SK-N-SH (cell line): ENCODE results near the gene RNF8. TPM values are rescaled to one million over a fixed set of nuclear protein-coding genes. Genes with fewer than 3 reads are reported as not detected.

Experiments
- CTCF ChIA-PET: fragments of 300-600, 350-600 bp; formaldehyde crosslinking; extraction: SDS; loops from one replicate; lab custom pipeline; 2021; lab: Yijun Ruan, JAX
- POLR2A ChIA-PET: fragments of 350-600 bp; sonication (Branson Sonifier 250); formaldehyde crosslinking; extraction: SDS; loops from one replicate; lab custom pipeline; 2020; ENCODE audit warnings: antibody characterized with exemption, inconsistent platforms; lab: Yijun Ruan, JAX
- DNase-seq: peaks from one replicate; pipeline ENCODE4 v3.0.0; 2012
- H2AFZ ChIP-seq: fragments of 200-600 bp; sonication (generic); 2 replicates; pipeline ENCODE4 v1.8.1; 2016; ENCODE audit warnings: antibody characterized with exemption, mild to moderate bottlenecking, low read depth
- H3F3A ChIP-seq: fragments of 200-600 bp; sonication (generic); replicated peaks from 2 replicates; pipeline ENCODE3; 2016; ENCODE audit warnings: antibody characterized with exemption, mild to moderate bottlenecking; ENCODE audit not compliant: insufficient read depth
- H3K27ac ChIP-seq, 2 experiments: fragments of 200-500 bp in 1 of 2; fragments of 200-600 bp in 1 of 2; sonication (Bioruptor generic) in 1 of 2; sonication (generic), shearing (Covaris generic) in 1 of 2; 2 replicates each; pipeline versions ENCODE4 v1.5.1 to v1.6.1; 2014 to 2016; ENCODE audit warnings: low read depth in 2 of 2, inconsistent platforms in 1 of 2, low read length in 1 of 2, mild to moderate bottlenecking in 1 of 2, mixed read lengths in 1 of 2
- H3K27me3 ChIP-seq: fragments of 200-600 bp; sonication (generic), shearing (Covaris generic); 2 replicates; pipeline ENCODE4 v1.6.1; 2016; ENCODE audit warnings: mixed run types; ENCODE audit not compliant: insufficient read depth
- H3K36me3 ChIP-seq, 2 experiments: fragments of 200-500 bp in 1 of 2; fragments of 200-600 bp in 1 of 2; sonication (Bioruptor generic) in 1 of 2; sonication (generic) in 1 of 2; replicated peaks in 1 of 2; 2 replicates each; pipeline versions ENCODE3 to v1.5.1; 2014 to 2016; ENCODE audit warnings: low read length in 1 of 2, mild to moderate bottlenecking in 1 of 2; ENCODE audit not compliant: insufficient read depth in 2 of 2, control insufficient read depth in 1 of 2
- H3K4me1 ChIP-seq, 2 experiments: fragments of 200-500 bp in 1 of 2; fragments of 200-600 bp in 1 of 2; sonication (Bioruptor generic) in 1 of 2; sonication (generic), shearing (Covaris generic) in 1 of 2; 2 replicates each; pipeline versions ENCODE4 v1.5.1 to v1.6.1; 2014 to 2016; ENCODE audit warnings: low read depth in 1 of 2, low read length in 1 of 2, mixed run types in 1 of 2; ENCODE audit not compliant: insufficient read depth in 2 of 2, control insufficient read depth in 1 of 2
- H3K4me2 ChIP-seq: fragments of 200-600 bp; sonication (generic), shearing (Covaris generic); 2 replicates; pipeline ENCODE4 v1.6.1; 2017; ENCODE audit warnings: mixed run types
- H3K4me3 ChIP-seq, 2 experiments: fragments of 200-500 bp in 1 of 2; fragments of 200-600 bp in 1 of 2; sonication (Bioruptor generic) in 1 of 2; sonication (generic), shearing (Covaris generic) in 1 of 2; 2 replicates each; pipeline versions ENCODE4 v1.5.1 to v1.8.1; 2014 to 2016; ENCODE audit warnings: low read depth in 2 of 2, inconsistent platforms in 1 of 2, low read length in 1 of 2, mild to moderate bottlenecking in 1 of 2, mixed read lengths in 1 of 2, moderate library complexity in 1 of 2
- H3K79me2 ChIP-seq: fragments of 200-600 bp; sonication (generic); 2 replicates; pipeline ENCODE4 v1.8.1; 2017; ENCODE audit warnings: mild to moderate bottlenecking; ENCODE audit not compliant: insufficient read depth
- H3K9ac ChIP-seq: fragments of 200-600 bp; sonication (generic); 2 replicates; pipeline ENCODE4 v1.6.1; 2017; ENCODE audit warnings: mixed run types
- H3K9me2 ChIP-seq: fragments of 200-600 bp; sonication (generic); 2 replicates; pipeline ENCODE4 v1.6.1; 2017; ENCODE audit warnings: mixed run types
- H3K9me3 ChIP-seq: fragments of 200-600 bp; sonication (generic); 2 replicates; pipeline ENCODE4 v1.6.1; 2017; ENCODE audit warnings: mixed run types, mild to moderate bottlenecking, moderate library complexity
- H4K20me1 ChIP-seq: fragments of 200-600 bp; sonication (generic); 2 replicates; pipeline ENCODE4 v1.6.1; 2017; ENCODE audit warnings: mild to moderate bottlenecking, mixed run types; ENCODE audit not compliant: insufficient read depth
- CHD2 ChIP-seq: fragments of 150-350 bp; IDR thresholded peaks from 2 replicates; pipeline ENCODE4 v1.6.1; 2018; ENCODE audit warnings: low read length; ENCODE audit not compliant: partially characterized antibody
- EP300 ChIP-seq, 2 experiments: IDR thresholded peaks; 2 replicates each; pipeline versions ENCODE4 v1.4.0 to v1.6.1; 2012; ENCODE audit warnings: borderline replicate concordance in 1 of 2, low read depth in 1 of 2, low read length in 1 of 2
- EZH2phosphoT487 ChIP-seq: fragments of 200-600 bp; sonication (generic); IDR thresholded peaks from 2 replicates; pipeline ENCODE4 v1.6.1; 2017; ENCODE audit warnings: low read depth, mixed run types, mild to moderate bottlenecking, antibody characterized with exemption, moderate library complexity, borderline replicate concordance
- FOSL2 ChIP-seq: IDR thresholded peaks from 2 replicates; pipeline ENCODE4 v1.4.0; 2012; ENCODE audit warnings: low read depth, mild to moderate bottlenecking, moderate library complexity, borderline replicate concordance
- FOXM1 ChIP-seq: IDR thresholded peaks from 2 replicates; pipeline ENCODE4 v1.4.0; 2012; ENCODE audit warnings: low read depth, mild to moderate bottlenecking
- GABPA ChIP-seq: IDR thresholded peaks from 2 replicates; pipeline ENCODE4 v1.4.0; 2012; ENCODE audit warnings: low read depth, mild to moderate bottlenecking
- JUND ChIP-seq: IDR thresholded peaks from 2 replicates; pipeline ENCODE4 v1.4.0; 2012
- MXI1 ChIP-seq: IDR thresholded peaks from 2 replicates; pipeline ENCODE4 v1.6.1; 2012; ENCODE audit warnings: mild to moderate bottlenecking, low read depth, low read length, improper control_type of control experiment
- NFIC ChIP-seq: IDR thresholded peaks from 2 replicates; pipeline ENCODE4 v1.4.0; 2012; ENCODE audit warnings: borderline replicate concordance
- NRF1 ChIP-seq: IDR thresholded peaks from 2 replicates; pipeline ENCODE4 v1.6.1; 2012; ENCODE audit warnings: low read depth, mild to moderate bottlenecking, low read length
- POLR2AphosphoS5 ChIP-seq: IDR thresholded peaks from 2 replicates; pipeline ENCODE4 v1.6.1; 2012; ENCODE audit warnings: low read depth, low read length
- RAD21 ChIP-seq: IDR thresholded peaks from 2 replicates; pipeline ENCODE4 v1.6.1; 2012; ENCODE audit warnings: mild to moderate bottlenecking, low read length
- RCOR1 ChIP-seq: fragments of 150-350 bp; IDR thresholded peaks from 2 replicates; pipeline ENCODE4 v1.6.1; 2017; ENCODE audit warnings: antibody characterized with exemption, low read length
- RFX5 ChIP-seq: IDR thresholded peaks from 2 replicates; pipeline ENCODE4 v1.6.1; 2012; ENCODE audit warnings: mild to moderate bottlenecking, improper control_type of control experiment, low read length
- RXRA ChIP-seq: IDR thresholded peaks from 2 replicates; pipeline ENCODE4 v1.4.0; 2012; ENCODE audit warnings: low read depth, mild to moderate bottlenecking, borderline replicate concordance
- SIN3A ChIP-seq: IDR thresholded peaks from 2 replicates; pipeline ENCODE4 v1.6.1; 2012; ENCODE audit warnings: low read depth, mild to moderate bottlenecking, low read length, moderate library complexity, borderline replicate concordance
- TAF1 ChIP-seq: IDR thresholded peaks from 2 replicates; pipeline ENCODE4 v1.6.1; 2012; ENCODE audit warnings: low read depth, mild to moderate bottlenecking, low read length, moderate library complexity, borderline replicate concordance
- TEAD4 ChIP-seq: IDR thresholded peaks from 2 replicates; pipeline ENCODE4 v1.4.0; 2012; ENCODE audit warnings: mild to moderate bottlenecking, borderline replicate concordance; ENCODE audit not compliant: insufficient read depth
- WGBS: methylation state at CpG from one replicate; pipeline ENCODE4 v1.1.6; 2017; ENCODE audit warnings: low lambda C conversion rate; 5-methylcytosine and 5-hydroxymethylcytosine counted together
- polyA plus RNA-seq, 3 experiments: library from polyadenylated mRNA; depleted of rRNA; stranded (reverse); fragments of >200 nt; gene quantifications; 2 replicates each; pipeline ENCODE4 v1.2.3, GENCODE V29; 2012
- TF ChIP-seq, protein P1 (sequence below): IDR thresholded peaks from 2 replicates; pipeline ENCODE4 v1.4.0; 2012; ENCODE audit warnings: low read depth
- TF ChIP-seq, protein P2 (sequence below): IDR thresholded peaks from 2 replicates; pipeline ENCODE4 v1.6.1; 2012; ENCODE audit warnings: mild to moderate bottlenecking, low read depth, low read length, moderate library complexity
- TF ChIP-seq, protein P3 (sequence below): IDR thresholded peaks from 2 replicates; pipeline ENCODE4 v1.4.0; 2012; ENCODE audit warnings: low read depth, borderline replicate concordance
- TF ChIP-seq, protein P4 (sequence below): IDR thresholded peaks from 2 replicates; pipeline ENCODE4; 2012
- TF ChIP-seq, protein P5 (sequence below): IDR thresholded peaks from 2 replicates; pipeline ENCODE4 v1.4.0; 2012; ENCODE audit warnings: low read depth, borderline replicate concordance
- TF ChIP-seq, protein P6 (sequence below): fragments of 150-350 bp; IDR thresholded peaks from 2 replicates; pipeline ENCODE4 v1.6.1; 2017; ENCODE audit warnings: antibody characterized with exemption, low read length, low read depth, borderline replicate concordance

Gene RNF8
- polyA plus RNA-seq, 1 of the 3 experiments (the other 2 are of a cell fraction) = 21.7 TPM

DNA sequence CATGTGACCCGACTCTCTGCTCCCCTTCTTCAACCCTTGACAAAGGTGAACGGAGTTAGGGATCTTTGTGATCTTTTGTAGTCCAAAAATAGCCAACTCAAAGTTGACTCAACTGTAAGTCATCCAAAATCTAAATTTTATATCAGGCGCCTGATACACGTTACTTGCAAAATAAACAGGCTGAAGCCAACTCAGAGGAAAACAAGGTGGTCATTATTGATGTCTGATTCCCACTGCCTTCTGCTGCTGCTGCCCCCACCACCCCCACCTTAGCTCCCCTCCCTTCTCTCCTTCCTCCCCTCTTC is 13.2 kb upstream of the RNF8 start (continued):
- TF ChIP-seq RXRA (no peak), POLR2AphosphoS5 (no peak), SIN3A (no peak), JUND (no peak), EZH2phosphoT487 (no peak)
- TF ChIP-seq, protein P1, sequence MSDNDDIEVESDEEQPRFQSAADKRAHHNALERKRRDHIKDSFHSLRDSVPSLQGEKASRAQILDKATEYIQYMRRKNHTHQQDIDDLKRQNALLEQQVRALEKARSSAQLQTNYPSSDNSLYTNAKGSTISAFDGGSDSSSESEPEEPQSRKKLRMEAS = no peak

DNA sequence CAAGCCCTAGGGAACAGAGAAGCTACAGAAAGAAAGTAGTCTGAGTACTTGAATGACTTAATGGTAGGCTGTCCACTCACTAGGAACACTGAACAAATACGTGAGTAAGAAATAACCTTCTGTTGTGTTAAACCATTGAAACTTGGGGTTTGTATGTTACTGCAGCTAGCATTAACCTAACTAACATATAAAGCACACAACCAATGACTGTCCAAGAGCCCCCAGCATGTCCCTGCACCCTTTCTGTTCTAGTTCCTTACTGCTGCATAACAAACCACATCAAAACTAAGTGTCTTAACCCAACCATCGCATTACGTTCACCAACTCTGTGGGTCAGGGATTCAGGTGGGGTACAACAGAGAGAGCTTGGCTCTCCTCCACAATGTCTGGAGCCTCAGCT is 10.5 kb upstream of the RNF8 start:
- Histone ChIP-seq H3K9me2 (no peaks in the 10 kb centered on the region), H2AFZ (no peak overlapping the region), H3K27ac (no peak overlapping the region), H3F3A (no peaks in the 10 kb centered on the region), H3K9ac (no peak overlapping the region), H4K20me1 (no peaks in the 10 kb centered on the region), H3K79me2 (no peaks in the 10 kb centered on the region), H3K9me3 (no peaks in the 10 kb centered on the region), H3K4me2 (no peak overlapping the region), H3K4me3 (no peak overlapping the region), H3K4me1 (no peaks in the 10 kb centered on the region), H3K27me3 (no peaks in the 10 kb centered on the region; the same call in 1 of the 2 replicates), H3K36me3 (no peaks in the 10 kb centered on the region)
- TF ChIP-seq EP300 (IDR thresholded peaks at IDR 0.05; ENCODE audit: borderline replicate concordance in 1 of 2, low read depth in 1 of 2, low read length in 1 of 2) (no peak), NRF1 (no peak), RAD21 (no peak), FOSL2 (no peak), GABPA (no peak), NFIC (no peak), FOXM1 (no peak), TEAD4 (no peak), RCOR1 (no peak), MXI1 (no peak), TAF1 (no peak), CHD2 (no peak), RFX5 (no peak), SIN3A (no peak), POLR2AphosphoS5 (no peak)
- TF ChIP-seq, protein P2, sequence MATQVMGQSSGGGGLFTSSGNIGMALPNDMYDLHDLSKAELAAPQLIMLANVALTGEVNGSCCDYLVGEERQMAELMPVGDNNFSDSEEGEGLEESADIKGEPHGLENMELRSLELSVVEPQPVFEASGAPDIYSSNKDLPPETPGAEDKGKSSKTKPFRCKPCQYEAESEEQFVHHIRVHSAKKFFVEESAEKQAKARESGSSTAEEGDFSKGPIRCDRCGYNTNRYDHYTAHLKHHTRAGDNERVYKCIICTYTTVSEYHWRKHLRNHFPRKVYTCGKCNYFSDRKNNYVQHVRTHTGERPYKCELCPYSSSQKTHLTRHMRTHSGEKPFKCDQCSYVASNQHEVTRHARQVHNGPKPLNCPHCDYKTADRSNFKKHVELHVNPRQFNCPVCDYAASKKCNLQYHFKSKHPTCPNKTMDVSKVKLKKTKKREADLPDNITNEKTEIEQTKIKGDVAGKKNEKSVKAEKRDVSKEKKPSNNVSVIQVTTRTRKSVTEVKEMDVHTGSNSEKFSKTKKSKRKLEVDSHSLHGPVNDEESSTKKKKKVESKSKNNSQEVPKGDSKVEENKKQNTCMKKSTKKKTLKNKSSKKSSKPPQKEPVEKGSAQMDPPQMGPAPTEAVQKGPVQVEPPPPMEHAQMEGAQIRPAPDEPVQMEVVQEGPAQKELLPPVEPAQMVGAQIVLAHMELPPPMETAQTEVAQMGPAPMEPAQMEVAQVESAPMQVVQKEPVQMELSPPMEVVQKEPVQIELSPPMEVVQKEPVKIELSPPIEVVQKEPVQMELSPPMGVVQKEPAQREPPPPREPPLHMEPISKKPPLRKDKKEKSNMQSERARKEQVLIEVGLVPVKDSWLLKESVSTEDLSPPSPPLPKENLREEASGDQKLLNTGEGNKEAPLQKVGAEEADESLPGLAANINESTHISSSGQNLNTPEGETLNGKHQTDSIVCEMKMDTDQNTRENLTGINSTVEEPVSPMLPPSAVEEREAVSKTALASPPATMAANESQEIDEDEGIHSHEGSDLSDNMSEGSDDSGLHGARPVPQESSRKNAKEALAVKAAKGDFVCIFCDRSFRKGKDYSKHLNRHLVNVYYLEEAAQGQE = no peak
- TF ChIP-seq, protein P3, sequence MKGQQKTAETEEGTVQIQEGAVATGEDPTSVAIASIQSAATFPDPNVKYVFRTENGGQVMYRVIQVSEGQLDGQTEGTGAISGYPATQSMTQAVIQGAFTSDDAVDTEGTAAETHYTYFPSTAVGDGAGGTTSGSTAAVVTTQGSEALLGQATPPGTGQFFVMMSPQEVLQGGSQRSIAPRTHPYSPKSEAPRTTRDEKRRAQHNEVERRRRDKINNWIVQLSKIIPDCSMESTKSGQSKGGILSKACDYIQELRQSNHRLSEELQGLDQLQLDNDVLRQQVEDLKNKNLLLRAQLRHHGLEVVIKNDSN = no peak
- TF ChIP-seq, protein P4, sequence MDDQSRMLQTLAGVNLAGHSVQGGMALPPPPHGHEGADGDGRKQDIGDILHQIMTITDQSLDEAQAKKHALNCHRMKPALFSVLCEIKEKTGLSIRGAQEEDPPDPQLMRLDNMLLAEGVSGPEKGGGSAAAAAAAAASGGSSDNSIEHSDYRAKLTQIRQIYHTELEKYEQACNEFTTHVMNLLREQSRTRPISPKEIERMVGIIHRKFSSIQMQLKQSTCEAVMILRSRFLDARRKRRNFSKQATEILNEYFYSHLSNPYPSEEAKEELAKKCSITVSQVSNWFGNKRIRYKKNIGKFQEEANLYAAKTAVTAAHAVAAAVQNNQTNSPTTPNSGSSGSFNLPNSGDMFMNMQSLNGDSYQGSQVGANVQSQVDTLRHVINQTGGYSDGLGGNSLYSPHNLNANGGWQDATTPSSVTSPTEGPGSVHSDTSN = no peak
- TF ChIP-seq, protein P5, sequence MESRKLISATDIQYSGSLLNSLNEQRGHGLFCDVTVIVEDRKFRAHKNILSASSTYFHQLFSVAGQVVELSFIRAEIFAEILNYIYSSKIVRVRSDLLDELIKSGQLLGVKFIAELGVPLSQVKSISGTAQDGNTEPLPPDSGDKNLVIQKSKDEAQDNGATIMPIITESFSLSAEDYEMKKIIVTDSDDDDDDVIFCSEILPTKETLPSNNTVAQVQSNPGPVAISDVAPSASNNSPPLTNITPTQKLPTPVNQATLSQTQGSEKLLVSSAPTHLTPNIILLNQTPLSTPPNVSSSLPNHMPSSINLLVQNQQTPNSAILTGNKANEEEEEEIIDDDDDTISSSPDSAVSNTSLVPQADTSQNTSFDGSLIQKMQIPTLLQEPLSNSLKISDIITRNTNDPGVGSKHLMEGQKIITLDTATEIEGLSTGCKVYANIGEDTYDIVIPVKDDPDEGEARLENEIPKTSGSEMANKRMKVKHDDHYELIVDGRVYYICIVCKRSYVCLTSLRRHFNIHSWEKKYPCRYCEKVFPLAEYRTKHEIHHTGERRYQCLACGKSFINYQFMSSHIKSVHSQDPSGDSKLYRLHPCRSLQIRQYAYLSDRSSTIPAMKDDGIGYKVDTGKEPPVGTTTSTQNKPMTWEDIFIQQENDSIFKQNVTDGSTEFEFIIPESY = no peak
- TF ChIP-seq, protein P6, sequence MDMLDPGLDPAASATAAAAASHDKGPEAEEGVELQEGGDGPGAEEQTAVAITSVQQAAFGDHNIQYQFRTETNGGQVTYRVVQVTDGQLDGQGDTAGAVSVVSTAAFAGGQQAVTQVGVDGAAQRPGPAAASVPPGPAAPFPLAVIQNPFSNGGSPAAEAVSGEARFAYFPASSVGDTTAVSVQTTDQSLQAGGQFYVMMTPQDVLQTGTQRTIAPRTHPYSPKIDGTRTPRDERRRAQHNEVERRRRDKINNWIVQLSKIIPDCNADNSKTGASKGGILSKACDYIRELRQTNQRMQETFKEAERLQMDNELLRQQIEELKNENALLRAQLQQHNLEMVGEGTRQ = no peak
- ChIA-PET POLR2A (no interaction called here), CTCF (interaction anchor here (1.4 to 2.5 kb wide), 2 partner anchors 18 to 23 kb away, joined by 3 to 9 read pairs; no protein-coding TSS in a partner anchor)
- 87% methylated on average over 3 of the region's 3 CpGs for WGBS
- no peak for DNase-seq
